Endometrial microvascular endothelial cells (primary cell): Measurements from ENCODE around the gene AGBL3. TPM values are rescaled to one million over a fixed set of nuclear protein-coding genes. Genes with fewer than 3 reads are reported as not detected.

Source experiments
- in situ Hi-C: cut with HindIII; loops from 2 replicates; pipeline ENCODE4 v1.10.0; 2017; ENCODE audit warnings: low sequenced_read_pairs, low pct_unique_long_range_greater_than_20kb; ENCODE audit errors: inconsistent ontology term
- total RNA-seq: library from RNA; depleted of rRNA; stranded (reverse); fragments of >200 nt; gene quantifications from one replicate; pipeline ENCODE4 v1.2.3, GENCODE V29; 2015; ENCODE audit errors: inconsistent ontology term

Gene AGBL3
- total RNA-seq, 1 donor from 2014 or later = 0.56 TPM

DNA sequence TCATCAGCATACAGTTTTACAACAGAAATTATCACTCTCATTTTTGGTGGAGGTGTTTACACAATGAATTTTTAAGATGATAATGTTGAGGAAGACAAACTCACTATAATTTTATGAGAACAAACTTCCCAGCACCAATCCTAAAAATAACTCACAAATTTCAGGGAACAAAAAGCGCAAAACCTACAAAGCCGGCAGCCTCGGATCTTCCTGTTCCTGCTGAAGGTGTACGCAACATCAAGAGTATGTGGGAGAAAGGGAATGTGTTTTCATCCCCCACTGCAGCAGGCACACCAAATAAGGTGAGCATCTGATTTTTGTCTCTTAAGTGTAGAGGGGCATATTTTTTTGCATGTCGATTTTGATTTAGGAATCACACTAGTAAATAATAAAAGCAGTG, 26.5 kb upstream of the AGBL3 start:
- in situ Hi-C loops = no loop called here

DNA sequence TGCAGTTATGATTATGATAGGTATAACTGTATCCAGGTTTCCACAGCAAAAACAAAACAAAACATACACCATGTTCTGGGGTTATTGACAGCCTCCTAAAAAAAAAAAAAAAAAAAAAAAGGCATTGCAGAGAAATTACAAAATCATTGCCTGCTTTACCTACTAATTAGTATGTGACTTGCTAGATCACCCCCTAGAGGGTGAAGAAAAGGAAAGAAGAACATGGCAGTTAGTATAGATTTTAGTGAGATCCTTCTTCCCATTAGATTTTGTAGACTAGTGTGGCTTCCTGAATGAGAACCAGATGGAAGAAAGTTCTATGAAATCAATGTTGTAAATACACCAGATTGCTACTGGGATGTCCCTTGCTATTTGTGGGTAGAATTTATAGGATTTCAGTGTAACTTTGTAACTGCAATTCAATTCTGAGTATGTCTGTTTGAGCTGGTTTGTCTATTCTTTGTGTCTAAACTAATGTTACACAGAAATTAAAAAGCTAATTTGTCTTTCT, 24.0 kb upstream of the AGBL3 start:
- in situ Hi-C loops = no loop called here

DNA sequence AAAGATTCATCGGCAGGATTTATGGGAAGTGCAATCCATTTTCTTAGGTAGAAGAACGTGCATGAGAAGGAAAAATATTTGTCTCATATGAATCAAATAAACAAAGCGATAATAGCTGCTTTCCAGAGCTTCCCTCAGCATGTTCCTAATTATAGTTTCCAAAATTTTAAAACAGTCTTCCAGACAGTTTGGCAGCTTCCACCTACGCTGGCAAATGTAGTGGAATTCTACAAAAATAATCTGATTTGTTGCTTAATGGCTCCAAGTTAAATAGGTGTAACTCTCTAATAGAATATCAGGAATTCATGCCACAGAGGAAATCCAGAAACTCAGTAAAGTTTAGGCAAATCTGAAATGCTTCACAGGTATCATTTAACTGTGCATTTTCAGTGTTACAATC, 23.3 kb upstream of the AGBL3 start:
- in situ Hi-C loops = no loop called here

DNA sequence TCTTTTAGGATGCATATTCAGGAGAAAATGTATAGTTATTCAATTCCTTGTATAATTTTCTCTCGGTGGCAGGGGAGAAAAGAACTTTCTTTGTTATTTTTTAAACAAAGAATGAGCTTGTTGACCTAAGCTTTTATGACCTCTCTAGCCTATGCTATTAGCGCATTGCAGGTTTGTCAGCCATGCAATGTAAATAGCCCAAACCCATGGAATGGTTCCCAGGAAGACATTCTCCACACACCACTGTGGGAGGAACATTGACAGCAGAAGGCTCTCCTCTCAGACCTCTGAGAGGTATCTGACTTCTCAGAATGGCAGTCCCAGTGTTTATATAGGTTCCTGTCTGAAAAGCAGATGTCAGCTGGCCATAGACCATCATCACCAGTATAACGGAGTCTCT, 19.6 kb upstream of the AGBL3 start:
- in situ Hi-C loops = no loop called here

DNA sequence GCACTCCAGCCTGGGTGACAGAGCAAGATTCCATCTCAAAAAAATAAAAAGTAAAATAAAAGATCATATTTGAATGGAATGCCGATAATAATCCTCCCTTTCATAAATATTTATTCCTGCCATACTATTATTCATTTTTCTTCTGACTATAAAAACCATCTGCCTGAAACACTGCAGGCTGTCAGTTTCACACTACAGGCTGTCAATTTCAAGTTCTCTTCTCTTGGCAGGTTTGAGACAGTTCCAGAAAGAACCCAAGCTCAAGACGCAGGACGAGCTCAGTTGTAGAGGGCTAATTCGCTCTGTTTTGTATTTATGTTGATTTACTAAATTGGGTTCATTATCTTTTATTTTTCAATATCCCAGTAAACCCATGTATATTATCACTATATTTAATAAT, 18.2 kb upstream of the AGBL3 start:
- in situ Hi-C loops = no loop called here

DNA sequence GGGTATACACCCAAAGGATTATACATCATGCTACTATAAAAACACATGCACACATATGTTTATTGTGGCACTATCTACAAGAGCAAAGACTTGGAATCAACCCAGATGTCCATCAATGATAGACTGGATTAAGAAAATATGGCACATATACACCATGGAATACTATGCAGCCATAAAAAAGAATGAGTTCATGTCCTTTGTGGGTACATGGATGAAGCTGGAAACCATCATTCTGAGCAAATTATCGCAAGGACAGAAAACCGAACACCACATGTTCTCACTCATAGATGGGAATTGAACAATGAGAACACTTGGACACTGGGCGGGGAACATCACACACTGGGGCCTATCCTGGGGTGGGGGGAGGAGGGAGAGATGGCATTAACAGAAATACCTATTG, 4.7 kb upstream of the AGBL3 start:
- in situ Hi-C loops = loop anchor here (25.0 kb wide), 1 partner anchor 181 kb away; the partner anchor contains the start of gene CYREN

DNA sequence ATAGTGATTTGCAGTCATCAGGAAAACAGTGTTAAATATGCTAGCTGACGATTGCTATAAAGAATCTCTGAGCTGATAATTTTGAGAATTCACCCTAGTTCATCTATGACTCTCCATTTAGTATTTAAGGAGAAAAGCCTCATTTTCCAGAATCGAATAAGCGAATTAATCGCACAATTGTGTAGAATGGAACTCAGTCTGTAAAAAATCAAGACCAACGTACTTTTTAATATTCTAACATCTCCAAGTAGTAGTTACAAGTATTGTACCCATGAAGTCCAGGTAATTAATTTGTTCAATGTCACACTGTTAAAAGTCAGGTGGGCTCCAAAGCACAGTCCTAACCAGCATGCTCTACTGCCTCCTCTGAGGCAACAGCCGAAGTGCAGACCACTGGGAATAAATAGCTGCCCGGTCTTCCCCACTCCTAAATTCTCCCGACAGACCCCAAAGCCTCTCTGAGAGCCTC, 380 bp upstream of the AGBL3 start:
- in situ Hi-C loops = loop anchor here (25.0 kb wide), 1 partner anchor 176 kb away; the partner anchor contains the start of gene CYREN

DNA sequence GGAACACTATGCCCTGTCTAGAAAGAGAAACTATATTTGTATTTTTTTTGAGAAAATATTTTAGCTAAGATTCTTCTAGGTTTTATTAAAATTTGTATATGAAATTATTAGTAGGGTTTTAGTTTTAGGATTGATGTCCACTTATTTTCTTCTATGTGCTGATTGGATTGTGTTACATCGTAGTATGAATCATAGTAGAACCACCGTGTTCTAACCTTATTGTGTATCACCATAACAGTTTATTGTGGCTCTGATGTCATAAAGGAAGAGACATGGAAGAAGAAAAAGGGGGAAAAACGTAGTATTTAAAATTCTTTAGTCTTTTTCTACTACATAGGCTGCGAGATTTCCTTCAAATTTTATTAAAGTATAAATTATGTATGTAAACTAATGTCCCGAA, 1.9 kb downstream of the AGBL3 start:
- in situ Hi-C loops = loop anchor here (25.0 kb wide), 1 partner anchor 174 kb away; the partner anchor contains the start of gene CYREN

DNA sequence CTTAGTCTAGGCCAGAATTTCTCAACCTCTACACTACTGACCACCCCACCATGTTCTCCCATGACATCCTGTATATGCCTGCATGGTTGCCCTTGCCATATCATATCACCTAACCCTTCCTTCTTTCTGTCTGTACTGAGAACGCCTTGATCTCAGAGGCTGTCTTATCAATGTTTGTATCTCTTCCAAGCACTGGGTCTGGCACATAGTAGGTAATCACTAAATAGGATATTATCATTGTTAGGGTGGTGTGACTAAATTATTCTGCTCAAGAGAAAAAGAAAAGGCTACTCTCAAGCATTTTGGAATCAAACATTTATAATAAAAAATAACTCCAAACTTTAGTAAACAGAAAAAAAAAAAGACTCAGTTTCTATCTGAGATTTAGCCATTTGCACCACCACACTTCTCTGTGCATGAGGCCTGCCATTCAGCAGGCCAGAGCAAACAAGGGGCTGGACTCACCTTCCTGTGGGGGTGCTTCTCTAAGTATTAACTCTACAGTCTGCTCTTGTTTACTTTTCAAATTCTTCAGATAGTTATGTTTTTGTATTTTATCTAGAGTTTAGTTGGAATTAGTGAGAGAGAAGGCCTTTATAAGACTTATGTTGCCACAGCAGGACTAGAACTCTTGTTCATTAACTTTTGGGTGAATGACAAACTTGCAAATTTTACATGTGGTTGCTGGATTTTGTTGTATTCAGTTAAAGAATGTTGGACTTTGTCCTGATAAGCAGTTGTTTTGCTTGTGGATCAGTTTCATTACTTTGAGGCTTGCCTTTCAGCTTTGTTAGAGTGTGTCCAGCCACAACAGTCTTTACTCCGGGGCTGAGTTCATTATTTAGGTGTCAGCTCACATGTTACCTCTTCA, 5.4 kb downstream of the AGBL3 start:
- in situ Hi-C loops = loop anchor here (25.0 kb wide), 1 partner anchor 171 kb away; the partner anchor contains the start of gene CYREN

DNA sequence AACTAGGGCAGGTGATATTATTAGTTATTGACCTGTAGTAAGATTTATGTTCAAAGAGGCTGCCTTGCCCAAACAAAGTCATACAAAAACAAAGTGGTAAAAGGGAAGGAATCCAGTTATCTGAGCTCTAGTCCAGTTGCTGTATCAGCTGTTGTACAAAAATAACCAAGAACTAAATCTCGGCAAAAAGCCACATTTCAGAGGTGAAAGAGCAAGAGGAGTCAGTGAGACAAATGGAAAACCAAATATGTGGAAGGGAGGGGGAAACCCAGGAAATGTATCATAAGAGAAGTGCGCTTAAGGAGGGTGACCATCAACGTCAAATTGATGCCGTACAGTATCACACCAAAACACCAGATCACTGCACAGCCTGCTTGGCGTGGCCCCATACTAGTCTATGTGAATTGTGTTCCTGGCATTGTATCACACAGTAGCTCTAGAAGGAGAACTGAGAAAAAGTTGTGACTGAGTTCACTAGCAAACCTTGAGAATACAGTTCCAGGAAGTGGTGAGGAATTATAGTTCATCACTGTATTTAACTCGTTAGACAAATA, 6.4 kb downstream of the AGBL3 start:
- in situ Hi-C loops = loop anchor here (25.0 kb wide), 1 partner anchor 170 kb away; the partner anchor contains the start of gene CYREN

DNA sequence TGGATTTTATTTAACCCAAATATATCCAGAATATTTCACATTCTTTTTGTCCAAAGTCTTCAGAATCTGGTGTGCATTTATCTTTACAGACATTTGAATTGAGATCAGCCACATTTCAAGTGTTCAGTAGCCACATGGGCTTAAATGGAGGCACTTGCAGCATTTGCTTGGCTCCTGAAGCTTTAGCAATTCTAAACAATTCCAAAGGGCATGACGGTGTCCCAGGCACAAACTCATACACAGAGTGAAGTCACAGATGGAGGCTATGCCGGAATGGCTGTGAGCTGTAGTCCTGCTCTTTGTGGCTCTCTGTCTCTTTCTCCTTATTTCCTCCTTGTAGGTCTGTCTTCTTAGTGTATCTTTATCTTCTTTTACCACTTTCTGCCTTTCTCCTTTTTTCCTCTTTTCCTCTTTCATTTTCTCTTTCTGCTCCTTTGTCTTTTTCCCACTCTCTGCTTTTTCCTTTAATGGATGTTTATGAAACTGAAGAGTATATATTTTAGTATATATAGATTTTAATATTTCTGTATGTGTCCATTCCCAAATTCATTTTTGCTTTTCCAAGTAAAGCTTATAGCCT, 7.7 kb downstream of the AGBL3 start:
- in situ Hi-C loops = loop anchor here (25.0 kb wide), 1 partner anchor 168 kb away; the partner anchor contains the start of gene CYREN

DNA sequence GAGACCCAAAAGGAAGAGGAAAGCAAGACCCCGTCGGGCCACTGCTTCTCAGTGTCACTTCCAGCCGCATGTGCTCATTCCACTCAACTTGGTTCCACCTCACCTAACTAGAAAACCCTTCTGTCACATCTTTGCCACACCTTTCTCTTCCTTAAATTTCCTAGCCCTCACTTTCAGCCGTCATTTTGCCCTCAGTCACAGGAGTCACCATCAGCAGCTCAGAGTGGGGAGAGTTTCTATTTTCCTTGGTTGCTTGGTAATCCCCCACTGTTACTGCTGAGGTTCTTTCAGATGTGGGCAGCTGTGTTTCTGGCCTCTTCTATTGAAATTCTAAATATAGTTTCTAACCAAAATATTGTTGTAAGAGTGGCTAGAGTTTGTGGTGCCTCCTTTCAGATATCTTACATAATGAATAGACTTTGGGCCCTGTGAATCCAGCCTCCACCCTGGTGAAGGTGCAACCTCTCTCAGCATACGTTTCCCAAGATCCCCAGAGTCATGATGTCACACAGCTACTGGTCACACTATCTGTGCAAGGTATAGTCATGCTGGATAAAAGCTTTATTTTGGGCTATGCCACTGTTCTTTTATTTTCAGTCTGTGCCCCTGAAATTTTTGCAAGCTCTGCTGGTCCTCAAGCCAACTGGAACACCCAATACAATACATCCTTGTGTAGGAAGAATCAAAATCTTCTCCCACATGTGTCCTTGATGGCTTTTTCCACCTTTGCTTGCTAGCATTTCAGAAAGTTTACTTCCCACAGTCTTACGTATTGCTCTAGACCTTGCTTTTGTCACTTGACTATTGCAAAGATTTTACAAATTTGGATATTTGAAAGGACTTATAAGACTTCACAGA, 9.2 kb downstream of the AGBL3 start:
- in situ Hi-C loops = loop anchor here (25.0 kb wide), 1 partner anchor 167 kb away; the partner anchor contains the start of gene CYREN

DNA sequence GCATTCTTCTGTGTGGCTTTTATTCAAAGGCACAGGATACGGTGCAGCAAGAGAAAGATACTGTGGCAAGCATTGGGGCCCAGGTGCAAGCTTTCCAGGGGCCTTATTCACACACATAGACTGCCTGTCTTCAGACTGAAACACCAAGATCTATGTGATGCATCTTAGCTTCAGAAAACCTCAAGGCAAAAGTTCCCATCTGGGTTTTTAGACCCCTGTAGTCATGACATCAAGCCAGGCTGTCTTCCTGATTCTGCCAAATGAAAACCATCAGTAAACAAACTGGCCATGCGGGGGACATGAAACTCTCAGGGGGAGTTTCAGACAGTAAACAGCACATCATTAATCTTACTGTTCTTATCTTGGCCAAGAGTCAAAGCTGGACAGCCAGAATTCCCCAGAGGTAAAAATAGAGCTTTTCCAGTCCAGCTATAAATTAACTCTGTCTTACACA, 9.8 kb downstream of the AGBL3 start:
- in situ Hi-C loops = loop anchor here (25.0 kb wide), 1 partner anchor 166 kb away; the partner anchor contains the start of gene CYREN

DNA sequence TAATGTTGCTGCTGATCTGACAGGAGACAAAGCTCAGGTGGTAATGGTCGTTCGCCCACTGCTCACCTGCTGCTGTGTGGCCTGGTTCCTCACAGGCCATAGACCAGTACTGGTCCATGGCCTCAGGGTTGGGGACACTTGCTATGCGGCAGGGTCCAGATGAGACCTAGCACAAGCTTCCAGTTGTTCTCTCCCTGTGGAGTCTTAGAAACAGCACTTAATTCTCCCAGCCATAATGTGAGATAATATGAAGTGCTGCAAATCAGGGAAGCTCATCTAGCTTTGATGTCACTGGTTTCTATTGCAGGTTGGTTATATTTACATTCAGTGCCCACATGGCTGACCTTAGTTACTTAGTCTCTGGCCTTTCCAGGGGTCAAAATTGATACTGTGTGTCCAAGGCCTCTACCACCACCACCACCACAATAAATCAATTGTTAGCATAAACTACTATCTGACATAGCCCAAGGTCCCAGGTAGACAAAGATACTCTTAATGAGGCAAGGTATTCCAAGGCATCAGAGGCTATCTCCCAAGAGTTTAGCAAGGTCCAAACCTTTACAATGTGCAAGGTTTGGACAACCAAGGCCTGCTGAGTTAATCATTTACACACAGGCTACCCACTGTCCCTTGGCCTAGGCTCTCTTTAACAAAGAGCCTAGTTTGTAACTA, 11.0 kb downstream of the AGBL3 start:
- in situ Hi-C loops = loop anchor here (25.0 kb wide), 1 partner anchor 165 kb away; the partner anchor contains the start of gene CYREN

DNA sequence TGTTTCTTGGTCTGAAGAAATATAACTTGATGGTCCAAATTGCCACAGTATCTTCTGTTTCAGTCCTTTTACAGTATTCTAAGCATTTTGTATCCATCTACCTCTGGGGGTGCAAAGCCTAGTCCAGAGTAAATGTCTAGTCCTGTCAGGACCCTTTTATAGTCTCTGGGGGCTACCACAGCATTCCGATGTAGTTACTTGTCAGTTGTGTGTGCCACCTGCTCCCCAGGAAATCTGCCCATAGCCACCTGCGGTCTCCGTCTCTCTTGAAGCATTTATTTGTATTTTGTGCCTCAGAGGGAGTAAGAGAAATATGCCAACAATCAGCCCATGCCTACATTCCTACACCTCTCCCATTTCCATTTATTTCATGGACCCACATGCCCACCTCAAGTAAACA, 12.8 kb downstream of the AGBL3 start:
- in situ Hi-C loops = loop anchor here (25.0 kb wide), 1 partner anchor 163 kb away; the partner anchor contains the start of gene CYREN

DNA sequence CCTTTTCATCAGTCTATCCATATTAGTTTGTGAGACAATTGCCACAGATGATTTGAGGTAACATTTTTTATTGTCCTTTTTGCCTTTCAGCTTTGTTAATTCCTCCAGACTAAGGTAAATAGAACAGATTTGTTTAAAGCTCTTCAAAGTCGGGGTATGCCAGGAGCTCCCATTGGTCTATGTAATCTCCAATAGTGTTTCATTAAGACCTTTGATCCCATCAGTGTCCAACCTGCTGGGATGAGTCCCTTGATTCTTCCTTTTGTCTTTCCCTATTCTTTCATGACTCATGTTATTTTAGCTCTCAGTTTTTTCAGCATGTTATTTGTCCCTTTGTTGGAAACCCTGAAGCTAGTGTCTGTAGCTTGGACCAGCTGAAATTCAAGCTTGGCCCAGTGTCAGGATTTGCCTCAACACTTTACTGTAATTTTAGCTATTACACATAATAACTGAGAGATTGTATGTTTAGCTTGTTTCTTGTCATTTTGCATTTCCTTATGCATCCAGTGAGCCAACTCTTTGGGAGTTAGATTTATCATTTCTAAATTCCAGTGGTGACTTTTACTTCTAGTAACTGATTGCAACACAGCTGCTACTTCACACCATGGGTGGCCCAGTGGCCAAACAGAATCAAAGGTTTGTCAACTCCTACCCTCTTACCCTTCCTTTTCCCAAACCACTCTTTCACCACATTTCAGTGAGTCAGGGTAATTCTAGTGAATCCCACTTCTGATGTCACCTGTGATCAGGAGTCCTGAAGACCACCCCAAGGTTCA, 15.3 kb downstream of the AGBL3 start:
- in situ Hi-C loops = no loop called here

DNA sequence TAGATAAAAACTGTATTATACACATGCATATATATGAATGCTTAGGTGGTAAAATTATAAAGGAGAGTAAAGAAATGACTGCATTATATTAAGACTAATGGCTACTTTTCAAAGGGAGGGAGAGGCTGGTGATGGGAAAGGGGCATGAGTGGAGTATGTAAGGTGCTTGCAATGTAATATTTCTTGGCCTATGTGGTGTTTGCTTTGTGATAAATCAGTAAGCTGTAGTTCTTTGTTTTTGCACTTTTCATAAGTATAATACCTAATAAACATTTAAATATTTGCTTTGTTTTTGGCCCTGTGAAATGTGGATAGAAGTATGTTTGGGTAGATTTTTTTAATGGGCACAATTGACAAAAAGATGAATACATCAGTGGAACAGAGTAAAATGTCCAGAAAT, 25.9 kb downstream of the AGBL3 start:
- in situ Hi-C loops = no loop called here
